AG09319 (cell line): ENCODE measurements around the gene PPP1R14B.

Experiments
- DNase-seq: peaks from one replicate; pipeline ENCODE4 v3.0.0-alpha.2; 2010; ENCODE audit warnings: low read depth; ENCODE audit errors: extremely low read depth
- CTCF ChIP-seq: IDR thresholded peaks from 2 replicates; pipeline ENCODE4 v1.5.1; 2011; ENCODE audit warnings: low read depth, mild to moderate bottlenecking, inconsistent platforms, low read length, moderate library complexity

PPP1R14B gene

GRCh38 chr11:64291262-64291751 is 44.6 kb upstream of the PPP1R14B start, which contains the start of gene KCNK4:
KCNK4 (plus strand) TSS chr11:64291302; CDS start chr11:64293019, 1,717 bp downstream.
- no peak for TF ChIP-seq CTCF
- no peak for DNase-seq

DNA sequence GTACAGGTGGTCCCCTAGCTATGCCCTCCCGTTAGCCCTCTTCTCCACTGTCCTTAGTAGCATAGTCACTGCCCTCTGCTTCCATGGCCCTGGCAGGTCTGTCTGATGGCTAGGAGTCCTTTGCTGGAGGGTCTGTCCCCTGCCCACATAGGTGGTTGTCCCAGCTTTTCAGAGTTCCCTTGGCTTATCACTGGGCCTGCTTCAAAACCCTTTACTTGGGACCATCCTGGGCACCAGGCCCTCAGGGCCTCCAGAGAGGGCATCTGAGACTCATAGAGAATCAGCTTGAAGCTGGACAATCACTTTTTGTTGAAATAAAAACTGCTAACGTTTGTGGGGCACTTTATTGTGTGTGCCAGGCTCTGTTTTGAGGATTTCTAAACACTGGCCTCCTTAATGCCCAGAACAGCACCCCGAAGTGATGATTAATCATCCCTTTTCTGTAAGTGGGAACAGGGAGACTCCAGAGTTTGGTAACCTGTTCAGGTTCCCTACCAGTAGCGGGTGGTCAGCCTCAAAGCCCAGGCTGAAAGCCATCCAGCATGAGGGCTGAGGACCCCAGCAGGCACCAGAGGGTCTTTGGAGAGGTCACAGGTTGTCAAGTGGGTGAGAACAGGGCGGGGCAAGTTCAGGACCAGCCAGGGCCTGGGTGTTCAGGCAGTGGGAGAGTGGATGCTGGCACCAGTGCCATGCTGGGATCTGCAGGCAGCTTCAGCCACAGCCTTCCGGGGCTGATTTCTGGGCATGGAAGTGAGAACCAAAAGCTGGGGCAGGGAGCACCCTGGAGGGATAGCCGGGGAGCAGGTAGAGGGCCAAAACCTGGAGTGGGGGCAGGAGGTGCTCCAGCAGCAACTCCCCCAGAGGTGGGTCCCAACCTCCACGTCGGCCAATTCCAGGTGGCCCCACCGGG is 43.9 kb upstream of the PPP1R14B start:
- DNase-seq = no peak
- TF ChIP-seq CTCF = no peak

GRCh38 chr11:64289002-64289564 is 42.3 kb upstream of the PPP1R14B start:
- DNase-seq = no peak
- TF ChIP-seq CTCF = no peak

GRCh38 chr11:64288353-64288750 is 41.6 kb upstream of the PPP1R14B start:
- no peak for TF ChIP-seq CTCF

GRCh38 chr11:64287676-64288352 is 41.1 kb upstream of the PPP1R14B start:
- no peak for DNase-seq
- TF ChIP-seq CTCF = no peak

More at GRCh38 chr11:64288353-64288750, 41.6 kb upstream of the PPP1R14B start:
- DNase-seq = no peak

DNA sequence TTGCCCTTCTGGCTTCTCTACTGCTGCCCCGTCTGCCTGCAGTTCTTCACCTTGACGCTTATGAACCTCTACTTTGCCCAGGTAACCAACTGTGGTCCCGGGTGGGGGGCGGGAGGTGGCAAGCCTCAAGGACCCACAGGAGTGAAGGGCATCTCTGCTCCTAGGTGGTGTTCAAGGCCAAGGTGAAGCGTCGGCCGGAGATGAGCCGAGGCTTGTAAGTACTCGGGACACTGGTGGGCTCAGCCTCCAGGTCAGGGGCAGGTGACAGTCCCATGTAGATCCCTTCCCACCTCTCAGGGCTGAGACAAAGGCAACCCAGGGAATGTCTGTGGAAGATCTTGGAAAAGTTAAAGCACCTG is 40.0 kb upstream of the PPP1R14B start:
- no peak for TF ChIP-seq CTCF
- no peak for DNase-seq
